ENCODE data around the gene LRRC3. TPM values are rescaled to one million over a fixed set of nuclear protein-coding genes. Genes with fewer than 3 reads are reported as not detected.

Gene LRRC3
- total RNA-seq, 1 donor from 2014 or later, result 3.9 TPM

- intact Hi-C loops (cut with micrococcal nuclease), result no loop called here
Measured at GRCh38 chr21:44423941-44424607, 31.2 kb upstream of the LRRC3 start.

- intact Hi-C loops (cut with micrococcal nuclease), result no loop called here
Measured at GRCh38 chr21:44424608-44425306, 30.6 kb upstream of the LRRC3 start.

GRCh38 chr21:44425307-44425894 lies 29.9 kb upstream of the LRRC3 start:
- intact Hi-C loops (cut with micrococcal nuclease), result no loop called here

- intact Hi-C loops (cut with micrococcal nuclease), result no loop called here
Measured at GRCh38 chr21:44425895-44426662, 29.2 kb upstream of the LRRC3 start.

GRCh38 chr21:44426663-44427191 lies 28.6 kb upstream of the LRRC3 start:
- intact Hi-C loops (cut with micrococcal nuclease), result no loop called here

GRCh38 chr21:44427241-44428120 lies 27.8 kb upstream of the LRRC3 start:
- intact Hi-C loops (cut with micrococcal nuclease), result loop anchor here (1.0 to 2.0 kb wide), 2 partner anchors 28 to 89 kb away; partner anchors contain the start of genes CFAP410 and LRRC3

GRCh38 chr21:44428281-44428960 lies 26.9 kb upstream of the LRRC3 start:
- intact Hi-C loops (cut with micrococcal nuclease), result loop anchor here (1.0 to 2.0 kb wide), 2 partner anchors 27 to 90 kb away; partner anchors contain the start of genes CFAP410 and LRRC3

- intact Hi-C loops (cut with micrococcal nuclease), result loop anchor here (2.0 kb wide), 1 partner anchor 91 kb away; the partner anchor contains the start of gene CFAP410
Measured at GRCh38 chr21:44429894-44430293, 25.4 kb upstream of the LRRC3 start.

- intact Hi-C loops (cut with micrococcal nuclease), result no loop called here
Measured at GRCh38 chr21:44431300-44431699, 24.0 kb upstream of the LRRC3 start.

- intact Hi-C loops (cut with micrococcal nuclease), result no loop called here
Measured at GRCh38 chr21:44432841-44433790, 22.2 kb upstream of the LRRC3 start.

GRCh38 chr21:44433791-44434567 lies 21.3 kb upstream of the LRRC3 start:
- intact Hi-C loops (cut with micrococcal nuclease), result no loop called here

GRCh38 chr21:44434568-44434925 lies 20.8 kb upstream of the LRRC3 start:
- intact Hi-C loops (cut with micrococcal nuclease), result no loop called here

GRCh38 chr21:44434936-44435635 lies 20.2 kb upstream of the LRRC3 start:
- intact Hi-C loops (cut with micrococcal nuclease), result no loop called here

GRCh38 chr21:44436111-44436611 lies 19.1 kb upstream of the LRRC3 start:
- intact Hi-C loops (cut with micrococcal nuclease), result no loop called here

GRCh38 chr21:44436958-44437357 lies 18.4 kb upstream of the LRRC3 start:
- intact Hi-C loops (cut with micrococcal nuclease), result no loop called here

- intact Hi-C loops (cut with micrococcal nuclease), result no loop called here
Measured at GRCh38 chr21:44437371-44437695, 18.0 kb upstream of the LRRC3 start.
